ENCODE data around the gene UBR3. TPM values are rescaled to one million over a fixed set of nuclear protein-coding genes. Genes with fewer than 3 reads are reported as not detected.

Gene UBR3
- total and polyA plus RNA-seq, 2 of the 4 experiments (the other 2 are of a cell fraction), result 10.0 to 33.9 TPM

- Histone ChIP-seq H2BK20ac (ENCODE audit: low read depth, low read length) (no peak overlapping the region), H4K5ac (ENCODE audit: low read depth, low read length) (no peak overlapping the region), H3K27me3 (ENCODE audit: control insufficient read depth, insufficient read depth, low read length) (no peaks in the 10 kb centered on the region), H3K9ac (ENCODE audit: low read depth, low read length) (no peak overlapping the region), H4K8ac (ENCODE audit: low read depth in 2 of 2, low read length in 2 of 2) (no peak overlapping the region), H3K56ac (ENCODE audit: extremely low read depth, insufficient read depth, low read length) (no peak overlapping the region), H3K9me3 (ENCODE audit: control insufficient read depth, insufficient read depth, low read length) (no peaks in the 10 kb centered on the region), H4K91ac (ENCODE audit: insufficient read depth, low read depth, low read length) (no peak overlapping the region), H3K14ac (replicated peaks; ENCODE audit: low read depth, low read length) (no peak overlapping the region), H2AK9ac (replicated peaks; ENCODE audit: low read depth, low read length, poor library complexity) (no peak overlapping the region), H3K79me1 (ENCODE audit: low read depth in 1 of 2, low read length in 2 of 2) (peaks cover 0 to 6% of the 10 kb centered on the region in 2 experiments; a peak in 1 of 4 replicates), H3K23ac (ENCODE audit: low read depth, low read length) (no peak overlapping the region), H2BK120ac (ENCODE audit: low read depth, low read length) (no peak overlapping the region), H3K27ac (ENCODE audit: insufficient read depth, low read length) (no peak overlapping the region), H4K20me1 (ENCODE audit: insufficient read depth, low read length) (no peaks in the 10 kb centered on the region), H2BK15ac (ENCODE audit: low read depth, low read length) (no peak overlapping the region), H3K4ac (ENCODE audit: low read depth, low read length) (no peak overlapping the region), H3K9me1 (ENCODE audit: insufficient read depth, low read length) (no peaks in the 10 kb centered on the region), H3K4me2 (ENCODE audit: low read depth, low read length) (no peak overlapping the region), H2AK5ac (ENCODE audit: low read depth, low read length) (no peak overlapping the region), H2AFZ (replicated peaks; ENCODE audit: low read length, poor library complexity) (no peak overlapping the region), H3K4me3 (ENCODE audit: insufficient read depth, low read depth, low read length) (no peak overlapping the region), H2BK5ac (ENCODE audit: low read depth, low read length, poor library complexity, severe bottlenecking) (no peak overlapping the region), H3K4me1 (ENCODE audit: control insufficient read depth, insufficient read depth, low read length) (peaks cover 4% of the 10 kb centered on the region; the same call in 1 of the 2 replicates), H3K36me3 (ENCODE audit: control insufficient read depth, insufficient read depth, low read length) (peaks cover 3% of the 10 kb centered on the region; the same call in 1 of the 2 replicates), H3K18ac (ENCODE audit: low read depth, low read length) (no peak overlapping the region)
- no TSS peak for BruUV-seq (replicated peaks)
- ATAC-seq (ENCODE audit: low read depth), result no peak
- POLR2A ChIA-PET (ENCODE audit: unreplicated experiment), result no interaction called here
- intact Hi-C loops (cut with micrococcal nuclease) (loop anchor here (10.0 kb wide), 1 partner anchor 258 kb away; no protein-coding TSS in a partner anchor), in situ Hi-C loops (cut with MboI; ENCODE audit: low sequenced_read_pairs) (no loop called here), dilution Hi-C loops (cut with HindIII; ENCODE audit: low sequenced_read_pairs, unreplicated experiment) (no loop called here)
- no CpG with 5 or more reads among the region's 4 CpGs for WGBS, 2 experiments (ENCODE audit: extremely low coverage in 2 of 2, insufficient read length in 1 of 2)
- no peak for DNase-seq
- TF ChIP-seq RFX5 (IDR thresholded peaks at IDR 0.05; ENCODE audit: low read depth, low read length) (no peak), MAZ (IDR thresholded peaks at IDR 0.05; ENCODE audit: borderline replicate concordance, low read depth, low read length) (no peak), SMC3 (IDR thresholded peaks at IDR 0.05; ENCODE audit: low read depth, low read length) (no peak), MAFK (IDR thresholded peaks at IDR 0.05; ENCODE audit: low read depth, low read length) (no peak), FOS (IDR thresholded peaks at IDR 0.05; ENCODE audit: low read depth, low read length) (no peak), MXI1 (IDR thresholded peaks at IDR 0.05; ENCODE audit: borderline replicate concordance, low read depth, low read length) (no peak), POLR2A (IDR thresholded peaks at IDR 0.05; ENCODE audit: low read depth, low read length) (no peak), BHLHE40 (IDR thresholded peaks at IDR 0.05; ENCODE audit: low read depth, low read length) (no peak), RAD21 (IDR thresholded peaks at IDR 0.05; ENCODE audit: low read length) (no peak)
- TF ChIP-seq, protein P1, sequence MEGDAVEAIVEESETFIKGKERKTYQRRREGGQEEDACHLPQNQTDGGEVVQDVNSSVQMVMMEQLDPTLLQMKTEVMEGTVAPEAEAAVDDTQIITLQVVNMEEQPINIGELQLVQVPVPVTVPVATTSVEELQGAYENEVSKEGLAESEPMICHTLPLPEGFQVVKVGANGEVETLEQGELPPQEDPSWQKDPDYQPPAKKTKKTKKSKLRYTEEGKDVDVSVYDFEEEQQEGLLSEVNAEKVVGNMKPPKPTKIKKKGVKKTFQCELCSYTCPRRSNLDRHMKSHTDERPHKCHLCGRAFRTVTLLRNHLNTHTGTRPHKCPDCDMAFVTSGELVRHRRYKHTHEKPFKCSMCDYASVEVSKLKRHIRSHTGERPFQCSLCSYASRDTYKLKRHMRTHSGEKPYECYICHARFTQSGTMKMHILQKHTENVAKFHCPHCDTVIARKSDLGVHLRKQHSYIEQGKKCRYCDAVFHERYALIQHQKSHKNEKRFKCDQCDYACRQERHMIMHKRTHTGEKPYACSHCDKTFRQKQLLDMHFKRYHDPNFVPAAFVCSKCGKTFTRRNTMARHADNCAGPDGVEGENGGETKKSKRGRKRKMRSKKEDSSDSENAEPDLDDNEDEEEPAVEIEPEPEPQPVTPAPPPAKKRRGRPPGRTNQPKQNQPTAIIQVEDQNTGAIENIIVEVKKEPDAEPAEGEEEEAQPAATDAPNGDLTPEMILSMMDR (conservative IDR thresholded peaks at IDR 0.05; ENCODE audit: low read depth, low read length), result no peak
- TF ChIP-seq, protein P2, sequence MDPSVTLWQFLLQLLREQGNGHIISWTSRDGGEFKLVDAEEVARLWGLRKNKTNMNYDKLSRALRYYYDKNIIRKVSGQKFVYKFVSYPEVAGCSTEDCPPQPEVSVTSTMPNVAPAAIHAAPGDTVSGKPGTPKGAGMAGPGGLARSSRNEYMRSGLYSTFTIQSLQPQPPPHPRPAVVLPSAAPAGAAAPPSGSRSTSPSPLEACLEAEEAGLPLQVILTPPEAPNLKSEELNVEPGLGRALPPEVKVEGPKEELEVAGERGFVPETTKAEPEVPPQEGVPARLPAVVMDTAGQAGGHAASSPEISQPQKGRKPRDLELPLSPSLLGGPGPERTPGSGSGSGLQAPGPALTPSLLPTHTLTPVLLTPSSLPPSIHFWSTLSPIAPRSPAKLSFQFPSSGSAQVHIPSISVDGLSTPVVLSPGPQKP (IDR thresholded peaks at IDR 0.05; ENCODE audit: borderline replicate concordance, low read depth, low read length), result no peak
- CTCF ChIA-PET, result no interaction called here
Observed at GRCh38 chr2:169966454-169966853, 139.2 kb downstream of the UBR3 start.
